GM21367 (cell line): ENCODE measurements around the gene KIF23.

ENCODE experiments used
- ATAC-seq: cut with Tn5 transposase; IDR thresholded peaks from one replicate; pipeline ENCODE4 v1.9.1; 2021; ENCODE audit not compliant: unreplicated experiment

The KIF23 gene

GRCh38 chr15:69486481-69487110, 72.4 kb downstream of the KIF23 start:
- ATAC-seq = no peak

GRCh38 chr15:69489073-69489571, 75.0 kb downstream of the KIF23 start:
- no peak for ATAC-seq

GRCh38 chr15:69490356-69491037, 76.3 kb downstream of the KIF23 start:
- ATAC-seq = no peak

- ATAC-seq = no peak
Measured at GRCh38 chr15:69491038-69491505, 76.9 kb downstream of the KIF23 start.

- ATAC-seq = no peak
Measured at GRCh38 chr15:69493406-69493805, 79.3 kb downstream of the KIF23 start.

- no peak for ATAC-seq
Measured at GRCh38 chr15:69496001-69496400, 81.9 kb downstream of the KIF23 start.

GRCh38 chr15:69497076-69497475, 82.9 kb downstream of the KIF23 start:
- ATAC-seq = no peak

DNA sequence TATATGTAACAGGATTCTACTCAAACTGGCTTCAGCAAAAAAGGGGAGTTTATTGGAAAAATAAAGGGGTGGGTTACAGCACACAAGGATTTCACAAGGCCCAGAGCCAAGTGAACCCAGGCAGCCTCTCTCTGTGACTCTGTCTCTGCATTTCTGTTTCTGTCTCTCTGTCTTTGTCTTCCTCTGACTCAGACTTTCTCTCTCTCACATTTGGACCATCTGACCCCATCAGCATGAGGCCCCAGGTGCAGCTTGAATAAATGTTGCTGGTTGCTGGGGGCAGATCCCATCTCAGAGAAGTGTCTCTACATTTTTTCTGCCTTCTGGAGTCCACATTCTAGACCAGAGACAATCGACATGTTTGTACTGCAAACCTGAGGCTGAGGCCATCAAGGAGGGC, 83.5 kb downstream of the KIF23 start:
- no peak for ATAC-seq
